DMS79 (cell line): ENCODE results near the gene GADD45B.

Source experiments
- DNase-seq: peaks from one replicate; lab custom pipeline; 2025; lab: John Stamatoyannopoulos, UW

GADD45B gene, protein sequence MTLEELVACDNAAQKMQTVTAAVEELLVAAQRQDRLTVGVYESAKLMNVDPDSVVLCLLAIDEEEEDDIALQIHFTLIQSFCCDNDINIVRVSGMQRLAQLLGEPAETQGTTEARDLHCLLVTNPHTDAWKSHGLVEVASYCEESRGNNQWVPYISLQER

DNA sequence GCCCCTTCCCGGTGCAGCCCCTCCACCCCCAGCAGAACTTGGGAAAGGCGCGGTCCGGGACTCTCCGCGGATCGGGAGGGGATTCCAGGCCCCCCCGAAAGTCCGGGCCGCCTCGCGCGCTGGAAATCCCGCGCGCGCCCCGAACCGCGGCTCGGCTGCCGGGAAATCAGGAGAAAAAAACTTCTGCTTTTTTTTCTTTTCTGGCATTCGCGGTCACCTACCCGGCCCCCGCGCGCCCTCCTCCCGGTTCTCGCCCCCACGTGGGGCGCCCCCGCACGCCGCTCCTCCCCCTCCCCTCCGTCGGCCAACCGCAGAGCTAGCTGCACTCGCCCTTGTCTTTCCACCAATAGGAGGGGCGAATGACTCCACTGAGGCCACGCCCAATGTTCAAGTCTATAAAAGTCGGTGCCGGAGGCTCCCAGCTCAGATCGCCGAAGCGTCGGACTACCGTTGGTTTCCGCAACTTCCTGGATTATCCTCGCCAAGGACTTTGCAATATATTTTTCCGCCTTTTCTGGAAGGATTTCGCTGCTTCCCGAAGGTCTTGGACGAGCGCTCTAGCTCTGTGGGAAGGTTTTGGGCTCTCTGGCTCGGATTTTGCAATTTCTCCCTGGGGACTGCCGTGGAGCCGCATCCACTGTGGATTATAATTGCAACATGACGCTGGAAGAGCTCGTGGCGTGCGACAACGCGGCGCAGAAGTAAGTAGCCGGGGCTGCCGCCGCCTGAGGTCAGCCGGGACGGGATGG, at the start of gene GADD45B:
GADD45B (plus strand) TSS at position 426 of the 749 bp plus-strand sequence; CDS start at position 658, 232 bp downstream.
- DNase-seq = peak; percentile 77

DNA sequence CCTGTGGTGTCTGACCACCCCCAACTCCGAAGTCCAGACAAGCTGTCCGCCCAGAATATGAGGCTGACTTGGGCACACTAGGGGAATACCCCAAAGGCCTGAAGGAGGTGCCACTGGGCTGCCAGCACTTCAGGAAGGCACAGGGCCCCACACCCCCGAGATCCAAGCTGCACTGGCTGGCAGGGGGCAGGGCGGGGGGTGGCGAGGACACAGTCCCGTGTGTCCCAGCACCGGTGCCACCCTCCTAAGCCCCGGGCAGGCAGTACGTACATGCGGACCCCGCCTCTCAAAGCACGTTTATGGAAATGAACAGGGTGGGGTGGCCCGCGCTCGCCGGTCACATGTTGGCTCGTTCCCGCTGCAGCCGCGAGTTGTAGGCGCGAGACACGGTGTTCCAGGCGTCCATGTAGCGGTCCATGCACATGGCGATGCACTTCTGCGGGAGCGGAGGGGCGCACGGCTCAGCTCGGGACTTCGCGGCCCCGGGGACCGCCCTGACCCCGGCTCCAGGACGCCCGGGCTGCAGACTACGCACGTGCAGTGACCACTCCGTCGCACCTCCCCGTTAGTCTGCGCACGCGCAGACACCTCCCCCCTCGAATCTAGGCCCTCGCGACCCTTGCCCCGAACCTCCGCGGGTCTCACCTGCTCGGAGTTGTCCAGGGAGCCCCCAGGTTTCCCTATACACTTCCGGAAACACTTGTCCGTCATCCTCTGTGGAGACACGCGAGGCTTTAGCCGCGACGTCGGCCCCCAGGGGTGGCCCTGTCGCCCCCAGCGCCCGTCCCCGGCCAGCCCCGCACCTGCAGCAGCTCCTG, 49.1 kb upstream of the GADD45B start:
- DNase-seq = no peak

DNA sequence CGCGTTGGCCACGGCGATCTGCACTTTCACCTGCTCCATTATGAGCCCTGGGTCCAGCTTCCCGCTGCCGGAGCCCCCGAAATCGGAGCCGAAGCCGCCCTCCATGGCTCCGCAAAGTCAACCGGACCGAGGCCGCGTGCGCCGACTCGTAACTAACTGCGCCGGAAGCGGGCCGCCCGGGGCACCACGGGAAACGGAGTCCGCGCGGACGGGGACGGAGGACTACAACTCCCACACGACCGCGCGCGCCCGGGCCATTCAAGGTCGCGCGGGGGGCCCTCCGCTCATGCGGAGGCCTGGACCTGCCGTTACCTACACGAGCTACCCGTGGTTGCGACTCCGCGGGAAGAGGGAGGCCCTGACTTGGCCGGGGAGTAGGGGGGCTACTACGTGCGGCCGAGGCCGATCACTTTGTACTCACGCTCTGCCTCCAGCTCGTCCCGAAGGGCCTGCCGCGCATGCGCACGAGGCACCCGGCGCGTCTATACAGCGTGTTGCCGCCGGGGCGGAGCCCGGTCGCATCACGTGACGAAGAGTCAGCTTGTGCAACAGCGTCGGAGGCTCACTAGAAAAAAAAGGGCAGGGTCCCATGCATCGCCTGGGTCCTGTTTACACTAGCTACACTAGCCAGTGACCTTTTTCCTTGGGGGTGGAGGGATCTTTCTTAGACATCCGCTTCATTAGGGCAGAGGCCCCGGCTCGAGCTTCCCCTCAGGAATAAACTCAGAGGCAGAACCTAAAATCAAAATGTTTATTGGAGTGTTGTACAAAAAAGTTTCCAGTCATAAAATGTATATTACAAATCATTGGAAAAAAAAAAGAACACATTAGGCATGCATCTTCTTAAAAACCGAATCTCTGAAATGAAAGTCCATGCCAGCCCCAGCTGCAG, 48.3 kb upstream of the GADD45B start, which contains the start of gene TIMM13:
TIMM13 (minus strand) TSS at position 158 of the 892 bp plus-strand sequence; CDS start at position 105, 53 bp downstream.
- peak; percentile 85 for DNase-seq

DNA sequence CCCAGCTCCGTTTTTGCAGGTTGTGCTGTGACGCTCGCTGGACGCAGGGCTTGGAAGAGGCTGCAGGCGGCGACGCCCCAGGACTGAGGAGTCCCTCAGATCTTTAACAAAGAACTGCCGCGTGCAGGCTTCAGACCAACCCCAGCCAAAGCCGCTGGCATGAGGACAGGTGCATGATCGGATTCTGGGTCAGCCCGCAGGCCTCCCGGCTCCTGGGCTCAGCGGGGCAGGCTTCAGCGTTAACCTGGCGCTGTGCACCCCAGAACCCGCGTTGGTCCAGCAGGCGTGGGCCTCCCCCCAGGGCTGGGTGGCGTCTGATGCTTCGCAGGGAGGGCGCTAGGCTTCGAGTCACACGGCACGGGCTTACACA, 47.6 kb upstream of the GADD45B start:
- no peak for DNase-seq

DNA sequence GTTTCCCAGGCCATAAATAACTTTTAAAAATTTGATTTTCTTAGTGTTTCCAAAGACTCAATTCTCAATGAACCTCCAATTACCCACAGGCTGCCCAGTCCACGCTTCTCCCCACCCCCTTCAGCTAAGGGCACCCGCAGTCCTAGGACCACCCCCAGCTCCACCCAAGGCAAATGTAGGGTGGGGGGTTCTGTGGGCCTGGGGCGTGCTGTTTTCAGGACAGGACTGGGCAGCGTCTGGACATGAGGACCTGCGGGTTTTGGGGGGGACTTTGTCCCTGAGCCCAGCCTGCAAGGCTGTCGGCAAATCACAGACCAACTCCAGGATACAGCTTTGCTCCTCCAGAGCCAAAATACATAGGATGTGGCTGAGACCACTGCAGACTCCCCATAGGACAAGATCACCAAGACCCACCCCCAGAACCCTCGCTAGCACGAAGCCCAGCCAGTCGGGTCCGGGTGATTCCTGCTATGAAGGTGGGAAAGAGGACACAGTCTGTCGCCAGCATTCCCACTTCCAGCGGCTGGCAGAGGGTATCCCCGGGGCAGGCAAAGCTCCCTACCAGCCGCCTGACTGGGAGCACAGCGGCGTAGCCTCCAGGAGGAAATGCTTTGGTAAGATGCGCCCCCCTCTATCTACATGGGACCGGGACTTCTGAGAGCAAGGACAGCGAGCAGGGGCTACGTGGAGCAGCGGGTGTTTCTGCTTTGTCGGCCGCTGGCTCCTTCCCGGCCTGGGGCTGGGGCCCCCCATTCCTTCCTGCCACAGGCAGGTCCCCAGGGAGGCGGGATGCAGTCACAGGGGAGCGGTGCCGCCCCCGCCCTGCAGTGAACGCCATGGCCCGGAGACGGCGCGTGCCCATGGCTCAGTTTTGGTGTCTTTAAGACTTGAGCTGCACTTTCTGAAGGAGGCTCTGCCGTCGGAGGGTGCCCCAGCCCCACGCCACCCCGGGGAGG, 46.9 kb upstream of the GADD45B start:
- no peak for DNase-seq

DNA sequence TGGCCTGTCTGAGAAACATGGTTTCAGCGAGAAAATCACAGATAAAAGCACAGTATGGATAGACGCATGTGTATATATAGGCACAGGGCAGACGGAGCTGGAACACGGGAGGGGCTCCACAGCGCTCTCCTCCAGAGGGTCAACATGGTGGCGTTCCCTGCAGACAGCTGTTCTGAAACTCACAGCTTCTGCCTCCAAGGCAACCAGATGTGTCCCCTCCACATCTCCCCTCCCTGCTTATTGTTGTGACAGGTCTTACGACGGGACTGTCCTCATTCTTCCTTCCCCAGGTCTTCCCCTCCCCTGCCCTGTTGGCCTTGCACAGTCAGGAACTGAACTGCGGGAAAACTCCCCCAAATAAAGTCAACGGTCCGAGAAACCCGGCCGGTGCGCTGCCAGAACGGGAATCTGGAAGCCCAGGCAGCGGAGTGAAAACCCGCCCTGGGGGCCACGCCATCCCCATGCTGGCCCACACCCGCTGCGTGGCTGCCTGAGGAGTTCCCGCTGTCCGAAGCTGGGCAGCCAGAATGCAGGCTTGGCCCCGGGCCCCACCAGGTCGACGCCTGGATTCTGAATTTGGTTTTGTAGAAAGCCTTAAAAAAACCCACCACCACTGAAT, 45.9 kb upstream of the GADD45B start:
- DNase-seq = no peak

DNA sequence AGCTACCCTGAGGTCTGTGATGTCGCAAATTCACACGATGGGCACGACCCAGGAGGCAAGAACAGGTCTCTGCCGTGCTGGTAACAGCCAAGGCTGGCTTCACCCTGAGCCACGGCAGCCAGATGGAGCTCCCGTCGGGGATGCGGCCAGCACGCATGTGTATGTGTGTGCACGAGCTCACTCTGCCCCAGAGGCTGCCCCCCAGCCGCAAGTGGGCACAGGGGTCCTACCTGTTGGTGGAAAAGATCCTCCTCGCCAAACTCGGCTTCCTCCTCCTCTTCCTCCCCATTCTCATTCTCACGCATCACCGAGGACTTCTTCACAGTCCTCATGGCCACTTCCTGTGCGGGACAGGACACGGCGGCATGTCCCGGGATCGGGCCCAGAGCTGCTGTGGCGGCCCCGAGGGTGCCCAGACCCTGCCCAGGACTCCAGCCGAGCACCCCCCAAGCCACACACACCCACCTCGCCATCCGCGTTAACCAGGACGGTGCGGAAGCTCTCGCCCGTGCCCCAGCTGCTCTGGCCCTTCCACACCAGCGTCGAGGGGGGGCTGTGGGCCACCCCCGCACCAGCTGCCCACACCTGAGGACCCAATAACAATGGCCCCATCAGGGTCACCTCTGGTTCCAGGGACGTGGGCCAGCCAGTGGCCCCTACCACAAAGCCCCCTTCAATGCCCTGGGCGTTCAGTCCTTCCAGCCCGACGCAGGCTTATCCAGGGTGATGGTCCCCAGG, 44.4 kb upstream of the GADD45B start:
- DNase-seq = no peak

DNA sequence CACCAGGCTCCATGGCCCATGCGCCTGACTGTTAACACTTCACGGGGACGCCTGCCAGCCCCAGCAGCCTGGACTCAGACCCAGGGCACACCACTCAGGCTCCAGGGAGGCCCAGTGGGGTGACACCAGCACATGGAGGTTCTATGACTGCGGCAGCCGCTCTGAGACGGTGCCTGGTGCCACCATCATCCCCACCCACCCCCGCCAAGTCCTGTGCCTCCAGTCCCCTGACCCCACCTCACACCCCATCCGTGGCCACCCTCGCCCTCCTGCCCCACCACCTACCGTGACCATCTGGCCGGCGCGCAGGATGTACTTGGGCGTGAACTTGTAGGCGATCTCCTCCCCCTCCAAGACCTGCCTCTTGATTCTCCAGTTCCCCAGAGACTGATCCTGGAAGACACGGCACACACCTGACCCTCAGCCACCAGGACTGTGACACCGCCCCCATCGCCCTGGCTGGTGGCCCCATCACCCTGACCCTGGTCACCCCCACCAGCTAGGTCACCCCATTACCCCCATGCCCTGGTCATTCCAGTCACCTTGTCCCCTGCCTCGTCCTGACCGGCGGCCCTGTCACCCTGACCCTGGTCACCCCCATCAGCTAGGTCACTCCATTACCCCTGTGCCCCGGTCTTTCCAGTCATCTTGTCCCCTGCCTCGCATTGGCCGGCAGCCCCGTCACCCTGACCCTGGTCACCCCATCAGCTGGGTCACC, 43.6 kb upstream of the GADD45B start:
- DNase-seq = no peak

DNA sequence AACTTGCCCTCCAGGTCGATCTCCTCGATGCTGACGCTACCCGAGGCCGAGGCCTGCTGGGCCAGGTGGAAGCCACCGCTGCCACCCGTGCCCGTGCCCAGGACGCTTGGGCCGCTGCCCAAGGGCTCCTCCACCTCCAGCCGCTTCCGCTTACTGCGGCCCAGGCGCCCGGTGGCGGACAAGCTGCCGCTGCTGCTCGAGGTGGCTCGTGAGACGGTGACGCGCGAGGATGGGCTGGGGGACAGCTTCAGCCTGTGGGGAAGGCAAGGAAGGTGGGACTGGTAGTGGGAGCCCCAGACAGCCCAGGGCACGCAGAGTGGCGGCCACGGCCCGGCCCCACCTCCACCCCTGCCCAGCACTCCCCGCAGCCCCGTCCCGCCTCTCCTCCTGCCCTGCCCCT, 42.1 kb upstream of the GADD45B start:
- no peak for DNase-seq

DNA sequence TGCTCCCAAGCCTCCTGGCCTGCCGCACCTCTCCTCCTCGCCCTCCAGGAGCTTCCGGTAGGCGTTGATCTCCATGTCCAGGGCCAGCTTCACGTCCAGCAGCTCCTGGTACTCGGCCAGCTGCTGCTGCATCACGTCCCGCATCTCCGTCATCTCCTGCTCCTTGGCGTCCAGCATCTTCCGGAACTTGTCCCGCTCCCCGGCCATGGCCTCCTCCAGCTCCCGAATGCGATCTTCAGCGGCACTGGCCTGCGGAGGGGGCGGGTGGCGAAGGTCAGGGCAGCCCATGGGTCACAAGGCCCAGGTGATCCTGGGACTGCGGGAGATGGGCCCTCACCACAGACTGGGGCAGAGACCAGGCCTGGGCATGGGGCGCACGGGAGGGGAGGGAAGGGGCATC, 41.7 kb upstream of the GADD45B start:
- no peak for DNase-seq

DNA sequence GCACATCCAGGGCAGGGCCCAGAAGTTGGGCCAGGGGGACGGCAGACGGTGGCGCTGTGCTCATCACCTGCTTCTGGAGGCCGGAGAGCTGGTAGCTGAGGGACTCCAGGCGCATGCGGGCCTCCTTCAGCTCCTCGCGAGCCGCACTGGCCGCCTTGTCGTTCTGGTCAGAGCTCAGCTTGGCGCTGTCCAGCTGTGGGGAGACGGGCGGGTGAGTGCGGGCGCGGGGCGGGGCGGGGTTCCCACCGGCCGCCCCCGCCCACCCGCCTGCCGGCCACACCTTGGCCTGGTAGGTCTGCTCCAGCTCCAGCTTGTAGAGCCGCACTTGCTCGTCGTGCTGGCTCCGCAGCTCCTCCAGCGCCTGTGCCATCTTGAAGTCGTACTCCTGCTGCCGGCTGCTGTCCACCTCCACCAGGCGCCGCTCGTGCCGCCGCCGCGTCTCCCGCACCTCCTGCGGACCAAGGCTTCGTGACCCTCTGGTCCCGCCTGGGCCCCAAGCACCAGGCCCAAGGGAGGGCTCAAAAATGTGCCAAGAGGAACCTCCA, 41.1 kb upstream of the GADD45B start:
- DNase-seq = no peak

DNA sequence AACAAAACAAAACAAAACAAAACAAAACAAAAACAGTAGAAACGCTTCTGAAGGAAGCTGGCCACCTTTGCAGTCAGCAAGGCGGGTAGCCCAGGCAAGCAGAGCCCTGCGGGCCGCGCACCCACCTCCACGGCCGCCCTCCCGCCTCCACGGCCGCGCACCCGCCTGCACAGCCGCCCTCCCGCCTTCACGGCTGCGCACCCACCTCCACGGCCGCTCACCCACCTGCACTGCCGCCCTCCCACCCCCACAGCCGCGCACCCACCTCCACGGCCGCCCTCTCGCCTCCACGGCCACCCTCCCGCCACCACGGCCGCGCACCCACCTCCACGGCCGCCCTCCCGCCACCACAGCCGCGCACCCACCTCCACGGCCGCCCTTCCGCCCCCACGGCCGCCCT, 39.5 kb upstream of the GADD45B start:
- DNase-seq = no peak

DNA sequence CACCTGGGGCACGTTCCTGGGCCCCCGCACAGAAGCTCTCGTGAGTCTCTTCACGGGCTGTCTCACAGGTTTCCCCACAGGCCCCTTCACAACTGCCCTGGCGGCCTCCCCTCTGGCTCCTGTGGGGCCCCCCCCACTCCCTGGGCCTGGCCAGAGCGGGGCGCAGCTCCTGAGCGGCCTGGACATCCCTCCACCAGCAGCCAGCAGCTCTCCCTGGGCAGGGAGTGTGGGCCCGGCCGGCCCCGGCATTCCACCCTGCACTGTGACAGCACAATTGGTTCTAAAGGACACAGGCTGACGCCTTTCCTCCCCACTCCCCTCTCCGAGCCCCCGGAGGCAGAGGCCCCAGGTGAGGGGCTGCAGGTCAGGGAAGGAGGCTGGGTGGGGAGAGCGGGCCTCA, 39.0 kb upstream of the GADD45B start:
- no peak for DNase-seq

DNA sequence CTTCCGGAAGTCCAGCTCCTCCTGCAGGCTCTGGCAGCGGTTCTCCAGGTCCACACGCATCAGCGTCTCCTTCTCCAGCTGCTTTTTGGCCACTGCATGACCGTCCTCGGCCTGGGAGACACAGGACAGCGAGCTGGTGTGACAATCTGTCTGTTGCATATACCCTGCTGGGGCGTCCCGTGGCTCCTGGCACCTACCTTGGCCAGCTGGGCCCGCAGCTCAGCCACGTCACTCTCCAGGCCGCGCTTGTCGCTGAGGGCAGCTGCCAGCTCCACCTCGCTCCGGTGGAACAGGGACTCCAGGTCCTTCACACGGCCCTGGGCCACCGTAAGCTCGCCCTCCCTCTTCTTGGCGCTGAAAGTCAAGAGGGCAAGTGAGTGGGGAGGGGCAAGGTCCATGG, 37.7 kb upstream of the GADD45B start:
- no peak for DNase-seq

DNA sequence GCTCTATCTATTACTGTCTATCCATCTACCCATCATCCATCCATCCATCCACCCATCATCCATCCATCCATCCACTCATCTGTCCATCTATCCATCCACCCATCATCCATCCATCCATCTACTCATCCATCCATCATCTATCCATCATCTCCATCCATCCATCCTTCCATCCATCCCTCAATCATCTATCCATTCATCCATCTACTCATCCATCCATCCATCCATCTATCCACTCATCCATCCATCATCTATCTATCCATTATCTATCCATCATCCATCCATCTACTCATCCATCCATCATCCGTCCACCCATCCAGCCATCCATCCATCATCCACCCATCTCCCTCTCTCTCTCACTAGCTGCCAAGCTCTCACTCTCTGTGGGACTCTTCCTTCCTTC, 35.4 kb upstream of the GADD45B start:
- DNase-seq = no peak

DNA sequence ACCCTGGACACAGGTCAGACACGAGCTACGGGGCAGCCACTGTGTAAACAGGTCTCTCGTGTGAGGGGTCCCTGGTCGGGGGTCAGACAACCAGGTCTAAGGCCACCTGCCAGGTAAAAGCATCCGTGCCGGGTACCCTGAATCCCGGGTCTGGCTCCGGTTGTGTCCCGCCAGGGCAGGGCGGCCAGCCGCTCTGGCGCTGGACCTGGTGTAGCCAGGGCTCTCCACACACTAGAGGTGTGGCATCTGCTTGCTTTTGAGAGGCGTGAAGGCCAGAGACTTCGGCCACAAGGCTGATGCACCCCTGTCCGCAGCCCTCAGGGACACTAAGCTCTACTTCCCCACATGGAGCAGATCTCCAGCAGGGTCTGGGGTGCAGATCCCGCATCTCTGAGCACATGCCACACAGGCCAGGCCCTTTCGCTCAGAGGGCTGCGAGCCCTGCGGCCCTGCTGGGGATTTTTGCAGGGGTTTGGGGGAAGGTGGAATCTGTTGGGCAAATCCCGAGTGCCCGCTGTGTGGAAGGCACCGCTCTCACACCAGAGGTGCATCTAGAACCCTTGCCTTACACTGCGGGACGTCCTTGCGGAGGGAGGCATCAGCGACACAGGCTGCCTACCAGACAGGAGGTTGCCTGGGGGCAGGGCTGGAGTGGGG, 34.7 kb upstream of the GADD45B start:
- no peak for DNase-seq

DNA sequence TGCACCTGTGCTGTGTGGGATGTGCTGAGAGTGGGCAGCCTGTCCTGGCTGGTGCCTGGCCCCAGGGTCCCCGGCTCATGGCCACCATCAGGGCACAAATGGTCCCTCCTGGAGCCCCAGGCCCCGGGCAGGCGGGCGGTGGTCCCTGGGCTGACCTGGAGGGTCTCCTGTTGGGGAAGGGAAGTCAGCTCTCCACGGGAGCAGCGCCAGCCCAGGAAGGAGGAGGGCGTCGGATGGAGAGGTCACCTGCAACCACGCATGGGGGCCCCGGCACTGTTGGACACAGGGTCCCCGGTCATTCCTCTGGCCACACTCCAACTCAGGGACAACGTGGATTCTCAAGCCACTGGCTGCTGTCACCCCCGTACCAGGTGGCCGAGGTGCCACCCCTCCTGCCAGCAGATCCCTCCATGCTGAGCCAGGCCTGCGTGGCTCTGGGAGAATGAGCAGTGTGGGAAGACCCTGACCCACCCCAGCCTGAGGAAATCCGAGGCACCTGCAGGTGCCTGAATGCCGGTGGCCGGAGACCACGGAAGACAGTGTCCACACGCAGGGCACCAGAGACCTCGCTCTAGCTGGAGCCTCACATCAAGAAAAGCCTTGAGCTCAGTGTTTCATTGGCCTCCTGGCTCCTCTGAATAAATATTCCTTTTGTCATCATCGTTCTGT, 32.7 kb upstream of the GADD45B start:
- no peak for DNase-seq

DNA sequence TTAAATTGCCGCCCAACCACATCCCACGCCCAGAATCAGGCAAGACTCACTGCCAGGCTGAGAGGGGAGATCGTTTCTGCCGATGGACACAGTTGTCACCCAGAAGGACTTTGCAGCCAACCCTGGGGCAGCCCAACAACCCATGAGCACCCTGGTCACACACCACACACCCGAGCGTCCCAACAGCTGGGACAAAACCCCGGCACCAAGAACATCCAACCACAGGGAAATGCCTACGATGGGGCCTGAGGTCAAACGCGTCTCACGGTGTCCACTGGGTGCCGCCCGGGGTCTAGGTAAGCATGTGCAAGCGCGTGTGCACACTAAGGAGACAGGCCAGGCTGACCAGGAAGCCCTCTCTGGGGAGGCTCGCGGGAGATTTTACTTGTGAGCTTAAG, 32.1 kb upstream of the GADD45B start:
- no peak for DNase-seq
